HG02840 (cell line): ENCODE measurements around the gene PCP4L1.
A peak's percentile ranks its signal among the peaks of the same experiment; 100 is the strongest.
"Not testable (repeated sequence)": the region's sequence is repeated elsewhere in the genome, so short reads cannot be mapped to it uniquely, and the experiment has no call there.

Source experiments
- ATAC-seq: cut with Tn5 transposase; IDR thresholded peaks from one replicate; pipeline ENCODE4 v1.9.1; 2021; ENCODE audit warnings: mild to moderate bottlenecking, moderate library complexity, moderate number of reproducible peaks; ENCODE audit not compliant: unreplicated experiment, low FRiP score

PCP4L1 gene

GRCh38 chr1:161258439-161259344 is at the start of gene PCP4L1:
TSS of gene PCP4L1 (plus strand) at chr1:161258745. CDS start at chr1:161258975, 230 bp downstream.
- no peak for ATAC-seq

GRCh38 chr1:161209790-161210409 is 48.6 kb upstream of the PCP4L1 start:
- no peak for ATAC-seq

GRCh38 chr1:161214369-161214768 is 44.2 kb upstream of the PCP4L1 start:
- ATAC-seq: no peak

- ATAC-seq: no peak
Measured at GRCh38 chr1:161215076-161215475, 43.5 kb upstream of the PCP4L1 start, which contains the start of gene FCER1G. TSS of gene FCER1G (plus strand) at chr1:161215295. CDS start at chr1:161215322, 27 bp downstream.

GRCh38 chr1:161216945-161217712 is 41.4 kb upstream of the PCP4L1 start:
- peak; percentile 77 for ATAC-seq

- no peak for ATAC-seq
Measured at GRCh38 chr1:161217831-161218230, 40.7 kb upstream of the PCP4L1 start.

- no peak for ATAC-seq
Measured at GRCh38 chr1:161218301-161219077, 40.1 kb upstream of the PCP4L1 start.

GRCh38 chr1:161219078-161219892 is 39.3 kb upstream of the PCP4L1 start:
- ATAC-seq: no peak

- no peak for ATAC-seq
Measured at GRCh38 chr1:161220002-161220401, 38.5 kb upstream of the PCP4L1 start.

GRCh38 chr1:161222175-161223019 is 36.1 kb upstream of the PCP4L1 start:
- no peak for ATAC-seq

- no peak for ATAC-seq
Measured at GRCh38 chr1:161223805-161224694, 34.5 kb upstream of the PCP4L1 start.

GRCh38 chr1:161224695-161225087 is 33.9 kb upstream of the PCP4L1 start:
- not testable (repeated sequence) for ATAC-seq

GRCh38 chr1:161225178-161225533 is 33.4 kb upstream of the PCP4L1 start:
- ATAC-seq: no peak

- ATAC-seq: peak; percentile 97
Measured at GRCh38 chr1:161225534-161226319, 32.8 kb upstream of the PCP4L1 start, which contains the start of gene TOMM40L. TSS of gene TOMM40L (plus strand) at chr1:161226060. CDS start at chr1:161226490, 430 bp downstream.

GRCh38 chr1:161226320-161226711 is 32.2 kb upstream of the PCP4L1 start:
- no peak for ATAC-seq

GRCh38 chr1:161226759-161227158 is 31.8 kb upstream of the PCP4L1 start:
- no peak for ATAC-seq
